ENCODE data around the gene EFNB1.

Gene EFNB1

GRCh38 chrX:68844581-68844980 is 15.8 kb downstream of the EFNB1 start:
- no peak for DNase-seq
- Histone ChIP-seq H3K36me3 (replicated peaks) (no peaks in the 10 kb centered on the region), H3K27me3 (replicated peaks) (no peaks in the 10 kb centered on the region), H3K4me3 (ENCODE audit: low read depth, low read length) (no peak overlapping the region), H3K27ac (no peak overlapping the region)
- in situ Hi-C loops (cut with HindIII; ENCODE audit: low pct_ligation_motif_present, low sequenced_read_pairs): no loop called here
- TF ChIP-seq, protein P1, sequence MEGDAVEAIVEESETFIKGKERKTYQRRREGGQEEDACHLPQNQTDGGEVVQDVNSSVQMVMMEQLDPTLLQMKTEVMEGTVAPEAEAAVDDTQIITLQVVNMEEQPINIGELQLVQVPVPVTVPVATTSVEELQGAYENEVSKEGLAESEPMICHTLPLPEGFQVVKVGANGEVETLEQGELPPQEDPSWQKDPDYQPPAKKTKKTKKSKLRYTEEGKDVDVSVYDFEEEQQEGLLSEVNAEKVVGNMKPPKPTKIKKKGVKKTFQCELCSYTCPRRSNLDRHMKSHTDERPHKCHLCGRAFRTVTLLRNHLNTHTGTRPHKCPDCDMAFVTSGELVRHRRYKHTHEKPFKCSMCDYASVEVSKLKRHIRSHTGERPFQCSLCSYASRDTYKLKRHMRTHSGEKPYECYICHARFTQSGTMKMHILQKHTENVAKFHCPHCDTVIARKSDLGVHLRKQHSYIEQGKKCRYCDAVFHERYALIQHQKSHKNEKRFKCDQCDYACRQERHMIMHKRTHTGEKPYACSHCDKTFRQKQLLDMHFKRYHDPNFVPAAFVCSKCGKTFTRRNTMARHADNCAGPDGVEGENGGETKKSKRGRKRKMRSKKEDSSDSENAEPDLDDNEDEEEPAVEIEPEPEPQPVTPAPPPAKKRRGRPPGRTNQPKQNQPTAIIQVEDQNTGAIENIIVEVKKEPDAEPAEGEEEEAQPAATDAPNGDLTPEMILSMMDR (IDR thresholded peaks at IDR 0.05; ENCODE audit: low read depth, low read length, missing control alignments): no peak

- H3K4me3 ChIP-seq (ENCODE audit: low read depth, low read length): no peak overlapping the region
- in situ Hi-C loops (cut with HindIII; ENCODE audit: low pct_ligation_motif_present, low sequenced_read_pairs): no loop called here
- H3K27ac ChIP-seq: no peak overlapping the region
- no peaks in the 10 kb centered on the region for H3K36me3 ChIP-seq (replicated peaks)
- TF ChIP-seq, protein P1 (IDR thresholded peaks at IDR 0.05; ENCODE audit: low read depth, low read length, missing control alignments): no peak
- DNase-seq: no peak
- no peaks in the 10 kb centered on the region for H3K27me3 ChIP-seq (replicated peaks)
Measured at GRCh38 chrX:68846536-68846935, 17.7 kb downstream of the EFNB1 start.

GRCh38 chrX:68847172-68847571 is 18.4 kb downstream of the EFNB1 start:
- H3K36me3 ChIP-seq (replicated peaks): no peaks in the 10 kb centered on the region
- no peak for DNase-seq
- in situ Hi-C loops (cut with HindIII; ENCODE audit: low pct_ligation_motif_present, low sequenced_read_pairs): no loop called here
- no peak overlapping the region for H3K4me3 ChIP-seq (ENCODE audit: low read depth, low read length)
- TF ChIP-seq, protein P1 (IDR thresholded peaks at IDR 0.05; ENCODE audit: low read depth, low read length, missing control alignments): no peak
- H3K27me3 ChIP-seq (replicated peaks): no peaks in the 10 kb centered on the region
- H3K27ac ChIP-seq: no peak overlapping the region

DNA sequence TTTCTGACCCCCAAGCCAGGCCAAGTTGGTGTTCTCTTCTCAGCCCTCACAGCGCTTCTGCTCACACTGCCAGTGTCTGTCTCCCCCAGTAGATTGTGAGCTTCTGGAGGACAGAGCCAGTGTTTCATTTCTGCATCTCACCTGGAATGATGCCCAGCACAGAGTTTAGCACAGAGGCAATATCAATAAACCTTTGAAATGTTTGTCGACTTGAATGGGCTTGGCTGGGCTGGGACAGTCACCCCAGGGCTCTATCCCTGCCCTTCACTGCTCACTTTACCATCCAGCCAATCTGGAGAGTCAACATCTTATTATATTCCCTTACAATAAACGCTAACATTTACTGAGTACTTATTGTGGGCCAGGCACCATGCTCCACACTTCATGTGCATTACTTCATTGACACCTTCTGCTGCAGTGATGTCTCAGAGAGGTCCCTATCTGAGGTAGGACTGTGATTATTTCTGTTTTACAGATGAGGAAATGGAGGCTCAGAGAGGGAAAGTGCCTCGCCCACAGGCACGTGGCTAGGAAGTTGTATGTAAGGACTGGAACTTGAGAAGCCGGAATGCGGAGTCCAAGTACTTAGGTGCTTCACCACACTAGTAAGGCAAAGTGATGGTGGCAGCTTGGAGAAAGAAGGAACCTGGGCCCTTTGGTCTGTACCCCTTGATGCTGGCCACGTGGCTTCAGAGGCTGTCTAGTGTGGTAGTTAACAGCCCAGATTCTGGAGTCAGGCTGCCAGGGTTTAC is 19.5 kb downstream of the EFNB1 start:
- Histone ChIP-seq H3K36me3 (replicated peaks) (no peaks in the 10 kb centered on the region), H3K27ac (no peak overlapping the region), H3K27me3 (replicated peaks) (no peaks in the 10 kb centered on the region), H3K4me3 (ENCODE audit: low read depth, low read length) (no peak overlapping the region)
- TF ChIP-seq, protein P1 (IDR thresholded peaks at IDR 0.05; ENCODE audit: low read depth, low read length, missing control alignments): no peak
- in situ Hi-C loops (cut with HindIII; ENCODE audit: low pct_ligation_motif_present, low sequenced_read_pairs): no loop called here
- no peak for DNase-seq

- Histone ChIP-seq H3K4me3 (ENCODE audit: low read depth, low read length) (no peak overlapping the region), H3K36me3 (replicated peaks) (no peaks in the 10 kb centered on the region), H3K27ac (no peak overlapping the region), H3K27me3 (replicated peaks) (no peaks in the 10 kb centered on the region)
- in situ Hi-C loops (cut with HindIII; ENCODE audit: low pct_ligation_motif_present, low sequenced_read_pairs): no loop called here
- TF ChIP-seq, protein P1 (IDR thresholded peaks at IDR 0.05; ENCODE audit: low read depth, low read length, missing control alignments): no peak
- no peak for DNase-seq
Measured at GRCh38 chrX:68851082-68851481, 22.3 kb downstream of the EFNB1 start.

- no peak overlapping the region for H3K4me3 ChIP-seq (ENCODE audit: low read depth, low read length)
- TF ChIP-seq, protein P1 (IDR thresholded peaks at IDR 0.05; ENCODE audit: low read depth, low read length, missing control alignments): no peak
- in situ Hi-C loops (cut with HindIII; ENCODE audit: low pct_ligation_motif_present, low sequenced_read_pairs): no loop called here
- DNase-seq: no peak
- H3K27ac ChIP-seq: no peak overlapping the region
- H3K36me3 ChIP-seq (replicated peaks): no peaks in the 10 kb centered on the region
- no peaks in the 10 kb centered on the region for H3K27me3 ChIP-seq (replicated peaks)
Measured at GRCh38 chrX:68852046-68852445, 23.2 kb downstream of the EFNB1 start.
